ENCODE data around the gene PAX5.

Gene PAX5

DNA sequence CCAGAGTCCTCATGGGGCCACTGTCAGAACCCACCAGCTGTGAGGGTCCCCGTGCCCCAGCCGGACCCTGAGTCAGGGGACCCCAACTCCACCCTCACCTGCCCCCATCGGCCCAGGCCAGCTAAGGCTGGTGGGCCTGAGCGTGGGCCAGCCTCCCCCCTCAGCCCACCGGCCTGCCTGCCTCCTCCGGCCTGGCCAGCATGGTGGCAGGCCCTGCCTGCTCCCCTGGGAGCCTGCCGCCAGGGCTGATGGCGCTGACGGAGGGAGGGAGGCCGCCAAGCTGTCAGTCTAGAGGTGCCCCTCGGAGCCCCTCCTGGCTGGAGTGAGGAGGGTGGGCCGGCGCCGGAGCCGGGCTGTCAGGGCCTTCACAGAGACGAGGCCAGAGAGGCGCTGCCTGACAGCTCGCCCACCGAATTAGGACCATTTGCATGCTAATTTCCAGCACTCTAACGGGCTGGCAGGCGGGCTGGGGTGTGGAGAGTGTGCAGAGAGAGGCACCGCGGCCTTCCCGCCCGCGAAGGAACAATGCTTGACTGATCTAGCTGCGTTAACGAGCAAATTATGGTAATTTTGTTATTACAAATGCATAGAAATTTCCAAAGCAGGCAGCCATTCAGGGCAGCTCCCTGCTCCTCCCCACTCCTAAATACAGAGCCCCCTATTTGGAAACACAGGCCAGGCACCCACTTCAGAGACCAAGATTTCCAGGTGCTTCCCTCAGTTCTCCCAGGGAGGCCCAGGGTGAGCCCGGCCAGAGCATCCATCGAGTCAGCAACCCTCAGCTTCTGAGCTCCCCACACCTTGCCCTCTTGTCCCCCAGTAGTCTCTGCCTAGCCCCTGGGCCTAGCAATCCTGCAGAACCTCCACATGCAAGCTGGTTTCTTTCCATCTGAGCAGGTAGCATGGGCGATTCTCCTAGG, 169.3 kb downstream of the PAX5 start:
- no peak for TF ChIP-seq FOXP2 (optimal IDR thresholded peaks at IDR 0.05; ENCODE audit: borderline replicate concordance, extremely low read depth, extremely low read length, insufficient read depth)
- TF ChIP-seq REST (IDR thresholded peaks at IDR 0.05; ENCODE audit: insufficient read depth in 1 of 2, low read depth in 2 of 2, low read length in 2 of 2) = no peak

GRCh38 chr9:36862206-36863145, 171.6 kb downstream of the PAX5 start:
- no peak for TF ChIP-seq REST (IDR thresholded peaks at IDR 0.05; ENCODE audit: insufficient read depth in 1 of 2, low read depth in 2 of 2, low read length in 2 of 2)
- TF ChIP-seq SIN3A (IDR thresholded peaks at IDR 0.05; ENCODE audit: borderline replicate concordance, insufficient read depth, low read length) = no peak
- TF ChIP-seq FOXP2 (optimal IDR thresholded peaks at IDR 0.05; ENCODE audit: borderline replicate concordance, extremely low read depth, extremely low read length, insufficient read depth) = no peak

GRCh38 chr9:36861528-36862205, 172.4 kb downstream of the PAX5 start:
- TF ChIP-seq FOXP2 (optimal IDR thresholded peaks at IDR 0.05; ENCODE audit: borderline replicate concordance, extremely low read depth, extremely low read length, insufficient read depth) (no peak), SIN3A (IDR thresholded peaks at IDR 0.05; ENCODE audit: borderline replicate concordance, insufficient read depth, low read length) (no peak), POLR2AphosphoS5 (IDR thresholded peaks at IDR 0.05; ENCODE audit: low read depth, low read length) (no peak), TAF1 (IDR thresholded peaks at IDR 0.05; ENCODE audit: borderline replicate concordance, insufficient read depth, low read length) (no peak), REST (IDR thresholded peaks at IDR 0.05; ENCODE audit: insufficient read depth in 1 of 2, low read depth in 2 of 2, low read length in 2 of 2) (no peak)

DNA sequence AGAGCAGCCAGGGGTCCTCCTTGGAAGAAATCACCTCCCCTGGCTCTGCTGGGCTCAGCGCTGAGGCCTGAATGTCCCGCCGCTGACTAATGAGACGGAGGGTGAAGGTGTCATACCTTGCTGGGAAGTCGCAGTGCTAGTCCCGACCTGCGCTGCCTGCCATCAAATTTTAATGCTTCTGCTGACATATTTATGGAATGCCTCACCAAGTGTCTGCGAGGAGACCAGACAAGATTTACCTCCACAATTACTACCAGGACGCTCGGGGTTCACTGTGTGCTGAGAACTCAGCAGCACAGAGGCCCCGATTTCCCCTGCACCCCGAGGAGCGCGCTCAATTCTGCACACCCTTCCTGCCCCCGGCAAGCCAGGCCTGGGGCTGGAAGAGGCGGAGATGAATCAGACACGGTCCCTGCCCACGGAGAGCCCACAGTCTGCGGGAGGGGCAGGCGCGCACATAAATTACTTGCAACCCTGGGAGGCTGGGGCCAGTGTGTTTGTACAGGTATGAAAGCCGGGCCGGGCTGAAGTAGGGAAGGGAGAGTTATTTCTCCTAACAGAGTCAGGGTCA, 175.2 kb downstream of the PAX5 start:
- no peak for TF ChIP-seq REST (IDR thresholded peaks at IDR 0.05; ENCODE audit: insufficient read depth in 1 of 2, low read depth in 2 of 2, low read length in 2 of 2)
- no peak for TF ChIP-seq TAF1 (IDR thresholded peaks at IDR 0.05; ENCODE audit: borderline replicate concordance, insufficient read depth, low read length)
- no peak for TF ChIP-seq SIN3A (IDR thresholded peaks at IDR 0.05; ENCODE audit: borderline replicate concordance, insufficient read depth, low read length)
- no peak for TF ChIP-seq FOXP2 (optimal IDR thresholded peaks at IDR 0.05; ENCODE audit: borderline replicate concordance, extremely low read depth, extremely low read length, insufficient read depth)
- no peak for TF ChIP-seq POLR2AphosphoS5 (IDR thresholded peaks at IDR 0.05; ENCODE audit: low read depth, low read length)

Measured in PFSK-1 (cell line).